HepG2 (cell line): Measurements from ENCODE around the gene LSM2. TPM values are rescaled to one million over a fixed set of nuclear protein-coding genes. Genes with fewer than 3 reads are reported as not detected.
A peak's percentile ranks its signal among the peaks of the same experiment; 100 is the strongest.

Source experiments
- ETV6 ChIP-seq: sonication (generic); formaldehyde crosslinking; conservative IDR thresholded peaks from 2 replicates; pipeline ENCODE4 v1.4.0; 2020; ENCODE audit warnings: missing genetic modification reagents
- HNRNPK ChIP-seq: fragments of 200-400 bp; formaldehyde crosslinking; IDR thresholded peaks from 2 replicates; pipeline ENCODE4 v1.6.1; 2018; ENCODE audit warnings: low read length, low read depth, moderate library complexity, mild to moderate bottlenecking; ENCODE audit not compliant: poor library complexity, severe bottlenecking
- TFDP2 ChIP-seq: sonication (generic); formaldehyde crosslinking; IDR thresholded peaks from 2 replicates; pipeline ENCODE4 v1.4.0; 2020; ENCODE audit warnings: missing genetic modification reagents
- ZNF142 ChIP-seq: sonication (generic); formaldehyde crosslinking; IDR thresholded peaks from 2 replicates; pipeline ENCODE4 v1.4.0; 2020; ENCODE audit warnings: missing genetic modification reagents
- ZNF407 ChIP-seq: sonication (generic); formaldehyde crosslinking; IDR thresholded peaks from one replicate; pipeline ENCODE4 v1.5.1; 2020; ENCODE audit warnings: mild to moderate bottlenecking, missing genetic modification reagents; ENCODE audit errors: not compliant biosample characterization
- polyA plus RNA-seq, 8 experiments: library from polyadenylated mRNA; depleted of rRNA in 3 of 8; stranded (reverse) in 7 of 8; unstranded in 1 of 8; fragments of >200 nt; fragmentation: Illumina TruSeq in 4 of 8; extraction: Trizol in 4 of 8; gene quantifications; 2 replicates each; pipeline versions ENCODE4 v1.2.1 to v1.2.3, GENCODE V29; 2011 to 2016; ENCODE audit warnings: low read depth in 4 of 8, missing spikeins in 1 of 8, mixed read lengths in 1 of 8; ENCODE audit not compliant: insufficient read depth in 1 of 8
- total RNA-seq, 5 experiments: library from RNA; depleted of rRNA; stranded (reverse); fragments of >200 nt; fragmentation: Illumina TruSeq; extraction: Trizol; gene quantifications; 2 replicates each; pipeline ENCODE4 v1.2.3, GENCODE V29; 2016; ENCODE audit warnings: low read depth in 1 of 5

Gene LSM2
- total and polyA plus RNA-seq, 2 of the 13 experiments (the other 11 are each of a cell fraction or from before 2014, with no cell fraction given): 69.4 to 90.5 TPM

GRCh38 chr6:31814677-31815024, 7.9 kb upstream of the LSM2 start (continued):
- TF ChIP-seq ZNF407 (no peak), TFDP2 (CRISPR knock-in tag) (0 out of 2 replicates have a peak, but pooled peaks have one; percentile 24), HNRNPK (peak; percentile 67), ZNF142 (CRISPR knock-in tag) (peak; percentile 19; the same call in 1 of the 2 replicates), ETV6 (CRISPR knock-in tag) (no peak)
